MCF 10A (cell line): Measurements from ENCODE around the gene FOXO3. TPM values are rescaled to one million over a fixed set of nuclear protein-coding genes. Genes with fewer than 3 reads are reported as not detected.

Source experiments
- BruUV-seq: library from RNA; stranded (reverse); fragments of 400-500 nt; replicated peaks from 2 replicates; lab custom pipeline; 2021; lab: Mats Ljungman, UMichigan
- CTCF ChIA-PET: fragments of 300-600 bp; sonication (Branson Sonifier 250); formaldehyde crosslinking; extraction: SDS; loops from one replicate; lab custom pipeline; 2021; ENCODE audit warnings: antibody characterized with exemption, inconsistent platforms; lab: Yijun Ruan, JAX
- POLR2A ChIA-PET: fragments of 300-600, 350-650 bp; sonication (Branson Sonifier 250); formaldehyde crosslinking; extraction: SDS; loops from one replicate; lab custom pipeline; 2020; ENCODE audit warnings: antibody characterized with exemption, inconsistent platforms; lab: Yijun Ruan, JAX
- DNase-seq: peaks from one replicate; pipeline ENCODE4 v3.0.0-alpha.2; 2018; ENCODE audit not compliant: unreplicated experiment
- H3K27ac Mint-ChIP-seq: one replicate; pipeline ENCODE4 v1.8.0; 2022; ENCODE audit warnings: mild to moderate bottlenecking, low read depth, mixed read lengths; ENCODE audit not compliant: unreplicated experiment
- H3K27me3 Mint-ChIP-seq: one replicate; pipeline ENCODE4 v1.8.0; 2022; ENCODE audit warnings: mixed read lengths; ENCODE audit not compliant: insufficient read depth, unreplicated experiment
- H3K36me3 Mint-ChIP-seq: one replicate; pipeline ENCODE4 v1.8.0; 2022; ENCODE audit warnings: mild to moderate bottlenecking, moderate library complexity, mixed read lengths; ENCODE audit not compliant: insufficient read depth, unreplicated experiment
- H3K4me1 Mint-ChIP-seq: one replicate; pipeline ENCODE4 v1.8.0; 2022; ENCODE audit warnings: mixed read lengths; ENCODE audit not compliant: insufficient read depth, unreplicated experiment
- H3K4me3 Mint-ChIP-seq: one replicate; pipeline ENCODE4 v1.8.0; 2022; ENCODE audit warnings: mild to moderate bottlenecking, moderate library complexity, mixed read lengths; ENCODE audit not compliant: unreplicated experiment
- H3K9me3 Mint-ChIP-seq: one replicate; pipeline ENCODE4 v1.8.0; 2022; ENCODE audit warnings: mixed read lengths; ENCODE audit not compliant: unreplicated experiment
- CTCF ChIP-seq: fragments of 200-600 bp; IDR thresholded peaks from one replicate; pipeline ENCODE4 v1.8.0; 2022; ENCODE audit warnings: antibody characterized with exemption, mild to moderate bottlenecking; ENCODE audit not compliant: unreplicated experiment
- intact Hi-C: fragments of 100-400 bp; cut with micrococcal nuclease; formaldehyde crosslinking; loops from 2 replicates; pipeline ENCODE4 v1.14.1; 2022
- total RNA-seq: library from RNA; stranded (reverse); gene quantifications from 2 replicates; pipeline ENCODE4 v1.2.3, GENCODE V29; 2022

FOXO3 gene
- total RNA-seq, 1 experiment from 2014 or later = 53.0 TPM

GRCh38 chr6:108638993-108639392, 78.3 kb downstream of the FOXO3 start:
- no peak for TF ChIP-seq CTCF
- no peak overlapping the region for H3K4me3 Mint-ChIP-seq
- DNase-seq = no peak
- H3K4me1 Mint-ChIP-seq = peaks cover 47% of the 10 kb centered on the region
- H3K9me3 Mint-ChIP-seq = no peaks in the 10 kb centered on the region
- H3K27ac Mint-ChIP-seq = no peak overlapping the region
- CTCF ChIA-PET = interaction anchor here (0.7 to 1.2 kb wide), 2 partner anchors 15 to 50 kb away, joined by 3 read pairs; no protein-coding TSS in a partner anchor
- intact Hi-C loops = no loop called here
- H3K36me3 Mint-ChIP-seq = peaks cover 47% of the 10 kb centered on the region
- H3K27me3 Mint-ChIP-seq = no peaks in the 10 kb centered on the region
- BruUV-seq = no TSS peak
- POLR2A ChIA-PET = interaction anchor here (0.9 kb wide), 1 partner anchor 18 kb away, joined by 4 read pairs; no protein-coding TSS in a partner anchor

GRCh38 chr6:108640104-108640503, 79.4 kb downstream of the FOXO3 start:
- H3K36me3 Mint-ChIP-seq = peaks cover 58% of the 10 kb centered on the region
- peaks cover 55% of the 10 kb centered on the region for H3K4me1 Mint-ChIP-seq
- ChIA-PET POLR2A (interaction anchor here (1.2 to 2.1 kb wide), 4 partner anchors 9 to 51 kb away, joined by 3 to 7 read pairs (median 4); no protein-coding TSS in a partner anchor), CTCF (no interaction called here)
- no peak for TF ChIP-seq CTCF
- no peaks in the 10 kb centered on the region for H3K27me3 Mint-ChIP-seq
- no peak for DNase-seq
- intact Hi-C loops = no loop called here
- H3K27ac Mint-ChIP-seq = peak overlapping the region; percentile 43
- no peak overlapping the region for H3K4me3 Mint-ChIP-seq
- no peaks in the 10 kb centered on the region for H3K9me3 Mint-ChIP-seq
- TSS peak; percentile 8 for BruUV-seq

GRCh38 chr6:108643184-108643583, 82.5 kb downstream of the FOXO3 start:
- Mint-ChIP-seq H3K36me3 (peaks cover 83% of the 10 kb centered on the region), H3K9me3 (no peaks in the 10 kb centered on the region), H3K4me1 (peaks cover 49% of the 10 kb centered on the region), H3K27ac (peak overlapping the region; percentile 23), H3K4me3 (no peak overlapping the region), H3K27me3 (no peaks in the 10 kb centered on the region)
- ChIA-PET CTCF (no interaction called here), POLR2A (interaction anchor here (1.4 to 1.5 kb wide), 2 partner anchors 8 to 22 kb away, joined by 3 read pairs; no protein-coding TSS in a partner anchor)
- no TSS peak for BruUV-seq
- DNase-seq = no peak
- intact Hi-C loops = no loop called here
- TF ChIP-seq CTCF = no peak

GRCh38 chr6:108644252-108644651, 83.5 kb downstream of the FOXO3 start:
- DNase-seq = no peak
- TF ChIP-seq CTCF = no peak
- no TSS peak for BruUV-seq
- intact Hi-C loops = no loop called here
- Mint-ChIP-seq H3K27ac (peak overlapping the region; percentile 17), H3K27me3 (no peaks in the 10 kb centered on the region), H3K4me1 (peaks cover 49% of the 10 kb centered on the region), H3K36me3 (peaks cover 84% of the 10 kb centered on the region), H3K9me3 (no peaks in the 10 kb centered on the region), H3K4me3 (no peak overlapping the region)
- ChIA-PET POLR2A (interaction anchor here (1.5 kb wide), 1 partner anchor 23 kb away, joined by 3 read pairs; no protein-coding TSS in a partner anchor), CTCF (interaction anchor here (0.8 kb wide), 1 partner anchor 9 kb away, joined by 3 read pairs; no protein-coding TSS in a partner anchor)
